GM18508 (cell line): ENCODE measurements around the gene MED14.
"Not testable (repeated sequence)": the region's sequence is repeated elsewhere in the genome, so short reads cannot be mapped to it uniquely, and the experiment has no call there.

ENCODE experiments used
- ATAC-seq: cut with Tn5 transposase; IDR thresholded peaks from one replicate; pipeline ENCODE4 v1.9.1; 2021; ENCODE audit warnings: moderate number of reproducible peaks; ENCODE audit not compliant: insufficient read depth, unreplicated experiment

MED14 gene

DNA sequence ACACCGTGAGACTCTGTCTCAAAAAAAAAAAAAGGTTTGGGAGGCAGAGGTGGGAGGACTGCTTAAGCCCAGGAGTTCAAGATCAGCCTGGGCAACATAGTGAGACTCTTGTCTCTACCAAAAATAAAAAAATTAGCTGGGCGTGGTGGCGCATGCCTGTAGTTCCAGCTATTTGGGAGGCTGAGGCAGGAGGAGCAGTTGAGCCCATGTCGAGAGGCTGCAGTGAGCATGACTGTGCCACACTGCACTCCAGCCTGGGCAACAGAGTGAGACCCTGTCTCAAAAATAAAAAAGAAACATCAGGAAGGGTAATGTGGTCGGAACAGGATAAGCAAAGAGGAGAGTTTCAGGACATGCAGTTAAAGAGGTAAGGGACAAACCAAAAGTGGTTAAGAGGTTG lies 2.8 kb downstream of the MED14 start:
- ATAC-seq, result not testable (repeated sequence)

DNA sequence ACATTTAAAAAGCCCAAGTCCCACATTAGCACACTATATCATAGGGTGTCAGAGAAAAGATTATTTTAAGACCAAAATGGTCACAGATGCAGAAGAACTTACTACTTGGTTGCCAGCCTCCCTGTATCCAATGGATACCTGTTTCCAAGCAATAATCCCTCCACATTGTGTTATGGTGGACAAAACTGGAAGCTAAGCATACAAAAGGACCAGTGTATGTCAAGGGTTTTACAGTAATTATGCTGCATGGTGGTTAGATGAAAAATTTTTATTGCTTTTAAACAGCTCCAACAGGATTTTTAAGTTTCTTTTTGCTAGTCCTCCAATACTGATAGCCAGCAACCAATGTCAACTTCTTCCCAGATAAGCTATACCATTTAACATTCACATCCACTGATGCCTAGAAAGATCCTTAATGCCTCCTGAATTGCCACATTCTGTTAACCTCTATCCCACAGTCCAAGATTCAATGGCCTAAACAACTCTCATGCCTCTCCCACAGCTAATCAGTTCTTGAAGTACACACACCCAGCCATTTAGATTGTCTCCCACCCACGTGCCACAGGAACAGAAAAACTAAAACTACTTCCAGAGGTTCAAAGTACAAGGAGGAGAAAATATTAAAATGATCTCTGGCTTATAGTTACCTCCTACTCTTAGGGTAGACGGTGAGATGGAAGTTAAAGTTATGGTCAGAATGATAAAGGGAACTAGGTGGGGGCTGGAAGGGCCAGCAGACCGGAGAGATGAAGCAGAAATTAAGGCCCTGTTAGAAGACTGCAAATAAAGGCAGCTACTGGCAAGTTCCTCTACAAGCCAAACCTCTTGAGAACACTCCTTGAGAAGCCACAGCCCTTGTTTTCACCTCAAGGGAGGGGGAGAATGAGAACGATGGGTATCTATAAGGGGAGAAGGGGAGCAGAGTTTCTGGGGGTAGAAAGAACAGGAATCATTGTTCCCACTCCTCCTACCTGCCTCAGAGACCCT lies 5.5 kb downstream of the MED14 start:
- no peak for ATAC-seq

DNA sequence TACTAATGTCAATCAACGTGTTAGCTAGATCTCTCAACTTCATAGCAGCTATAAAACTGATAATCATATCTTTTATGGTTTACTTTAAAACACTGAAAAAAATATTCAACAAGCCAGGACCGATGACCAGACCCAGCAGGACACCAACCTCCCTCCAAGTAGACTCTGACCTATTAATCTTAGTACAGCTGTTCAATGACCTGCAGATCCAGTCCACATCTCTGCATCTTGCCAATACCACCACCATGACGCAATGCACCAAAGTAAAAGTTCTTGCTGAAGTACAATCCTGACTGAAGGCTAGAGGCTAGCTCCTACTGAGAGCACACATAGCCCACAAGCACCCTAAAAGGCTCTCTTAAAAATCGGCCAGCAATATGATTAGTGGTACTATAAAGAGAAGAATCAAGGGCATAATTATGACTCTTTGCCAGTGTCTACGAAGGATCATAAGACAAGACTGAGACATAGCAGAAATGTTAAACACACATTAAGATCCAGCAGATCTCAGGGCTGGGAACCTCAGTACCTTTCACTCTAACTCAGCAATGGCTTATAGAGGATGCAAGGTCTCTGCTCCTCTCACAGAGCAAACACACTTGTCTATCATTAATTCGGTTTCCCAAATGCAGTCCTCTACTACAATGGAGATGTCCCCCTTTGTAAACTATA lies 7.6 kb downstream of the MED14 start:
- no peak for ATAC-seq

DNA sequence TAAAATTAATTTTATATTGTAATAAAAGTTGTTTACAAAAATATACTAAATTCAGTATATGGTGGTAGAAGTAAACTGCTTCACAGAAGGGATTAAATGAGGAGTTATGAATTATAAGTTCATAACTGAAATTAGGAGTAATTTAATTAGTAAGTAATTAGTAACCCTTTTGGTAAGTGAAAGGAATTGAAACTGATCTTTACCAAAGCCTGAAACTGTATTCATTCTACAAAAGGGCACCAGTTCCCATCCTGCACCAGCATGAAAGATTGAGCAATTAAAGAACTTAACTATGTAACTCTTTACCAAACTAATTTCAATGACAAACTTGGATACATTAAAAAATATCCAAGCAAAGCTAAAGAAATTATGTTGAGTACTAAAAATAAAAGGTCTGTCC lies 8.2 kb downstream of the MED14 start:
- ATAC-seq, result no peak

GRCh38 chrX:40722930-40723329 lies 12.4 kb downstream of the MED14 start:
- ATAC-seq, result no peak

DNA sequence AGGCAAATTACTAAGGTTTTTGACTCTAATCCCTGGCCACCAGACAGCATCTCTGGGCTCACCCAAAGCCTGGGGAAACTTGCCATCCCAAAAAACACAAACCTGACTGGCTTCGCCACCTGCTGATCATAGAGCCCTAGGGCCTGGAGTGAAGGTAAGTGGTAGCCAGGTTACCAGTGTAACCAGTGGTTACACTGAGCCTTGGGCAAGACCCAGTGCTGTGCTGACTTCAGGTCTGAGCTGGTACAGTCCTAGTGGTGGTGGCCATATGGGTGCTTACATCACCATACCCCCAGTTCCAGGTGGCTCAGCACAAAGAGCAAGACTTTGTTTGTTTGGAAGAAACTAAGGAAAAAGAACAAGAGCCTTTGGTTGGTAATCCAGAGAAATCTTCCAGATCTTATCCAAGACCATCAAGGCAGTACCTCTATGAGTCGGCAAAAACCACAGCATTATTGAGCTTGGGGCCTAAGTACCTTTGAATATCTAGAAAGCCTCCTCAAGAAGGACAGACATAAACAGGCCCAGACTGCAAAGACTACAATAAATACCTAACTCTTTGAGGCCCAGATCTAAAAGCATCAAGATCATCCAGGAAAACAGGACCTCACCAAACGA lies 13.7 kb downstream of the MED14 start:
- ATAC-seq, result no peak

GRCh38 chrX:40720792-40721191 lies 14.6 kb downstream of the MED14 start:
- ATAC-seq, result no peak

DNA sequence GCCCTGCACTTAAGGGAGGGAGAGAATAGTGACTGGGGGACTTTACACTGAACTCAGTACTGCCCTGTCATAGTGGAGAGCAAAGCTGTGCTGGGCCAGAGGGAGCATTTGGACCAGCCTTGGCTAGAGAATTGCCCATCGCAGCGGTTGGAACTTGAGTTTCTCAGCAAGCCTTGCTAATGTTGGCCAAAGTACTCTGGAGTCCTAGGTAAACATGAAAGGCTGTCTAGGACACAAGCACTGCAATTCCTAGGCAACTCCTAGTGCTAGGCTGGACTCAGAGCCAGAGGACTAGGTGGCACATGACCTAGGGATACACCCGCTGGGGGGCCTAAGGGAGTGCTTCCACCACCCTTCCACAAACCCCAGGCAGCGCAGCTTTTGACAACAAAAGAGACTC lies 15.0 kb downstream of the MED14 start:
- no peak for ATAC-seq

- ATAC-seq, result no peak
Observed at GRCh38 chrX:40719731-40720130, 15.6 kb downstream of the MED14 start.

- ATAC-seq, result no peak
Observed at GRCh38 chrX:40719218-40719617, 16.1 kb downstream of the MED14 start.

DNA sequence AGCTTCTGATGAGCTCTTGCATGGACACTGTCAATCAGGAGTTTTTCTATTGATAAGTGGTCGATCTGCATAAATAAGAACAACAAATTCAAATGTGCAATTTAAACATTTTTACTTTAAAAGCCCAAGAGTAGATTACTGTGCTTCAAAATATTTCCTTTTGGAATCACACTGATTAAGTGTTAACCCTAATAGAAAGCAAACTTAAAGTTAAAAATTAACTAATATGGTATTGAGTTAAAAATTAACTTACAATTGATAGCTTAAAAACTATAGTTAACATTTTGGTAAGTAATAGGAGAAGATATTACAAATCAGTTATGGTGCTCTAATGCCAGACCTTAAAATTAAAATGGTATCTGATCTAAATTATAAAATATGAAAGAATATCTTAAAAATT lies 25.9 kb downstream of the MED14 start:
- no peak for ATAC-seq

DNA sequence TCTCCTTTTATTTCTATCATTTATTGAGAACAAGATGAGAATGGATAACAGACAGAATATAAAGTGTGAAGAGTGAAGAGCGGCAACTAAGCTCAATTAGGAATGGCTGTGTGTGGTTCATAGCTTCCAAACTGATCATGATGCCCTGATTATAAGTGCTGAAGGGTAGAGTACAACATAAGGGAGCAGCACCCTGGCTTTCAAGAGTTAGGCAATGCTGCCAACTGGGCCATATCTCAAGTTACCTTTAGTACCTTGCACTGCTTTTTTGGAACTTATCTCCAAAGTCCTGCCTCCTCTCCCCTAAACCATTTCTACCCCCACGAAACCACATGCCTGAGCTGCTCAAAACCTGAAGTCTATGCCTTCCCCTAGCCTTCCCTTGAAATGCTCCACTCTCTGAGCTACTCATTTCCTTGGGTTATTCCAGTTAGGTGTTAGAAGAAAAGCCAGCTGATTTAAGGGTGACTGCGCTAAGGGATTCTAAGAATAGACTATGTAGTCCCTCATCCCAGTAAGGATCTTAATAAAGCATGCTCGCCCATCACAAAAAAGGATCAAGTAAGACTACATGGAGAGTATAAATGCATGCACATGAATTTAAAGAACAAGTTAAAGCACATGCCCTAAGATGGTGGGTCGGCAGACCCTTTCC lies 29.6 kb downstream of the MED14 start:
- no peak for ATAC-seq

DNA sequence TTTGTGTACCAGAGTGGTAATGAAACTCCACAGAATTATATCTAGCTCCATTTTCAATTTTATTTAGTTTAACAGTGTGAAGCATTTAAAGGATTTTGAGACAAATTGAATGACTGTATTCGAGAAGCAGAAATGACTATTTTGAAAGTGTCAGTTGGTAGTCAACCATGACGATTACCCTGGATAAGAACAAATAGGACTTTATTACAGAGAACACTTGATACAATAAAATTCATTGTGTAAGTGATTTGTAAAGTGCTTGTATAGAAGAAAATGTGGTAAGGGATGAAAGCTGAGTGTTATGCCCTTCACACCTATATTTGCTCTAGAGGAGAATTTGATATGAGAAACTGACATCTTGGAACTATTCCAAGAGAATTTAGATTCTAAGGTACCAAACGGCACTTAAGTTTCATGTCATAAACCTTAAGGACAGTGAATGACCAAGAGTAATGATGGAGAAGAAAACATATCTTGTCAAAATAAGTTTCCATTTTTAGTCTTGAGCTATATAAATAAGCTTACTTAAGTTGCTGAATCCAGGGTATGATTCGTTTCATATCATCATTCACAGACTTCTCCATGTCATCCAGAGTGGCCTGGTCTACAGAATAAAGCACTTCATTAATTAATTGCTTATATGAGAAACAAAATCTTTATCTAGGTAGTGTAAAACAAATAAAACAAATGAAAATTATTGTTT lies 34.6 kb downstream of the MED14 start:
- no peak for ATAC-seq

DNA sequence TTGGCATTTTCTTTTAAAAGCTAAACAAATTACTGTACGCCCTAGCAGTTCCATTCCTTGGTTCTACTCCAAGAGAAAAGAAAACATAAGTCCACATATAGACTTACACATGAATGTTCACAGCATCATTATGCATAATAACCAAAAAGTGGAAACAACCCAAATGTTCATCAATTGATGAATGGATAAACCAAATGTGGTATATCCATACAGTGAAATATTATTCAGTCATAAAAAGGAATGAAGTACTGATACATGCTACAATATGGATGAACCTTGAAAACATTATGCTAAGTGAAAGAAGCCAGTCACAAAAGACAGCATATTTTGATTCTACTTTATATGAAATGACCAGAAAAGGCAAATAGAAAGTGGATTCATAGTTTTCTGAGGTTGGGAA lies 36.5 kb downstream of the MED14 start:
- ATAC-seq, result no peak

GRCh38 chrX:40694802-40695201 lies 40.5 kb downstream of the MED14 start:
- ATAC-seq, result no peak

GRCh38 chrX:40688929-40689328 lies 46.4 kb downstream of the MED14 start:
- ATAC-seq, result no peak

GRCh38 chrX:40687169-40687568 lies 48.2 kb downstream of the MED14 start:
- ATAC-seq, result no peak

- no peak for ATAC-seq
Observed at GRCh38 chrX:40685362-40685918, 49.9 kb downstream of the MED14 start.

DNA sequence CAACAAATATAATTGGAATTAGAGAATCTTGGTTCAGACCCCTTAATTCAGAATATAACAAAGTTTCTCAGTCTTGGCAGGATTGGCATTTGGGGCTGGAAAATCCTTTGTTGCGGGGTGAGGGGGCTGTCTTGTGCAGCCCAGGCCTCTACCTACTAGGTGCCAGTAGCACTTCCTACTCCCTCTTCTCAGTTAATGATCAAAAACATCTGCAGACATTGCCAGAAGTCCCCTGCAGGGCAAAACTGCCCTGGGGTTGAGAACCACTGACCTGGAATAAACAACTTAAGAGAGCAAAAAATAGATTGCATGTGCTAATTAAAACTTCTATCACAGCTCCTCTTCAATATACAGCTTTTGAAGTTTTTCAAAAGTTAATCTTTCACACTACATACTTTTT lies 51.2 kb downstream of the MED14 start:
- no peak for ATAC-seq

DNA sequence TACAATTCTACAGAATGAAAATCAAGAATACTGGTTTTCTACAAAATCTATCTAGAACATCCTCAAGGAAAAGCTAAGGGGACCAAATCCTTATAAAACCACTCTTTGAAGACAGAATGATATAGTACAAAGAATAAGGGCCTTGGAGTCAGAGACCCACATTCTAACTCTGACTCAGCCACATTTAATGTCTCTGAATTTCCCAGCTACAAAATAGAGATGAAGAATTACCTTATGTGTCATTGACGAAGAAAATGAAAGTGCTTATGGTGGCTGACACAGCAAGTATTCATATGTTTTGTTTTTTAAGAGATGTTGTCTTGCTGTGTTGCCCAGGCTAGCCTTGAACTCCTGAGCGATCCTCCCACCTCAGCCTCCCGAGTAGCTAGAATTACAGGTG lies 52.1 kb downstream of the MED14 start:
- no peak for ATAC-seq
